Measurements from ENCODE around the gene COL13A1. TPM values are rescaled to one million over a fixed set of nuclear protein-coding genes. Genes with fewer than 3 reads are reported as not detected.

The COL13A1 gene
- total RNA-seq, 3 donors from 2014 or later (not counting 1 experiment from before 2014, with no cell fraction given): 5.2 to 22.0 (median 10.3) TPM

DNA sequence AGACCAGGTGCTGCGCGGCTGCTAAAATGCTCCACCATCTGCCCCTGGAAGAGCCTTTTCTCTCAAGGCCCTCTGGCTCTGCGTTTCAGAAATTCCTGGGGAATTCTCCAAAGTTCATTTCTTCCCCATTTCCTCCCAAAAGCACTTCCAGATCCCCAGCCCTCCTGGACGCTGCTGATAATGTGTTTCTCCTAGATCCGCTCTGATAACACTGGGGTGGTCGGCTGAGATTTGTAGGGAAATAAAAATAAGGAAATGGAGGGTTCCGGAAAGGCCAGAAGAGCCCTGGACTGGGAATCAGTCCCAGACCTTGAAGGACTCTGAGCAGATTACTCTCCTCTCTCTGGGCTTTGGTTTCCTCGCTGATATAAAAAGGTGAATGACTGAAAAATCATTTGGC, 28.1 kb downstream of the COL13A1 start:
- no peaks in the 10 kb centered on the region for H3K9me3 Mint-ChIP-seq

DNA sequence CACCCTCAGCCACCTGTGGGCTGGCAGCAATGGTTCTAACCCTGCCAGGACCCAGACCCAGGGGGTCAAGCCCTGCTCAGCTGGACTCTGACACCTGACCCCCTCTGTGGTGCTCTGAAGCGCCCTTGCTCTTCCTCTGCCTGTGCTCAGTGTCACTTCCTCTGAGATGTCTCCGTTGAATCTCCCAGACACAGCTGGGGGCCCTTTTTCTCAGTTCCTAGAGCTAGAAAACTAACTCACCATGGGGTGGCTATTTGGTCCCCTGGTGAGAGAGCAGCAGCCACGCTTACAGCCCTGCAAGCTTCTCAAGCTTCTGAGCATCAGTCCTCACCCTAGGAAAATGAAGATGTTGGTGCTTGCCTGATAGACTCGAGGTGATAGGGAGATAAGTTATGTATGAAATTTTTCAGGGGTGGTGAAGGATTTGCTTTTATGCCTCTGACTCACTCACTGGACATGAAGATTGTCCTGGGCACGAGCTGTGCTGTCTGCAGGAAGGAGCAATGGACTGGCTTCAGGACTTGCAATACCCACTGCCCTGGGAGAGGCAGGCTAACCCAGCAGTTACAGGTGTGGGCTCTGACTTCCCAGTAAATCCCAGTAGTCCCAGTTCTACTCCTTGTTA, 29.6 kb downstream of the COL13A1 start:
- 51% methylated on average over 5 of the region's 5 CpGs for WGBS (ENCODE audit: insufficient coverage)

More for the DNA sequence above, 28.1 kb downstream of the COL13A1 start:
- no peak for TF ChIP-seq CTCF (IDR thresholded peaks at IDR 0.05)
- intact Hi-C loops (cut with micrococcal nuclease): no loop called here
- DNase-seq (no peak), ATAC-seq (no peak)
- H3K4me3 ChIP-seq (ENCODE audit: low read length): no peak overlapping the region
- H3K27ac ChIP-seq (ENCODE audit: low read length): no peak overlapping the region
- no peaks in the 10 kb centered on the region for H3K36me3 ChIP-seq (ENCODE audit: control insufficient read depth, insufficient read depth, low read length)
- no peaks in the 10 kb centered on the region for H3K9me3 ChIP-seq (ENCODE audit: control insufficient read depth, insufficient read depth, low read length)
- WGBS (ENCODE audit: insufficient coverage): 76% methylated on average over 8 of the region's 8 CpGs
- Mint-ChIP-seq H3K27ac (no peak overlapping the region), H3K36me3 (no peaks in the 10 kb centered on the region), H3K4me1 (peaks cover 68 to 84% of the 10 kb centered on the region in 2 donors), H3K4me3 (no peak overlapping the region), H3K27me3 (ENCODE audit: low read depth in 2 of 2) (peaks cover 0 to 4% of the 10 kb centered on the region in 2 donors)
- no peaks in the 10 kb centered on the region for H3K27me3 ChIP-seq (ENCODE audit: control insufficient read depth, insufficient read depth, low read length)
- H3K4me1 ChIP-seq (ENCODE audit: control insufficient read depth, insufficient read depth, low read length): peaks cover 41% of the 10 kb centered on the region

GRCh38 chr10:69835233-69835632, 33.5 kb downstream of the COL13A1 start:
- Histone ChIP-seq H3K36me3 (ENCODE audit: control insufficient read depth, insufficient read depth, low read length) (no peaks in the 10 kb centered on the region), H3K4me1 (ENCODE audit: control insufficient read depth, insufficient read depth, low read length) (peaks cover 29% of the 10 kb centered on the region), H3K9me3 (ENCODE audit: control insufficient read depth, insufficient read depth, low read length) (no peaks in the 10 kb centered on the region), H3K27me3 (ENCODE audit: control insufficient read depth, insufficient read depth, low read length) (no peaks in the 10 kb centered on the region), H3K4me3 (ENCODE audit: low read length) (no peak overlapping the region), H3K27ac (ENCODE audit: low read length) (no peak overlapping the region)
- no peak for TF ChIP-seq CTCF (IDR thresholded peaks at IDR 0.05)
- H3K27me3 Mint-ChIP-seq (ENCODE audit: low read depth in 2 of 2): no peaks in the 10 kb centered on the region
- intact Hi-C loops (cut with micrococcal nuclease): loop anchor here (5.0 kb wide), 1 partner anchor 33 kb away; the partner anchor contains the start of gene COL13A1
- H3K36me3 Mint-ChIP-seq: no peaks in the 10 kb centered on the region
- H3K9me3 Mint-ChIP-seq: no peaks in the 10 kb centered on the region
- DNase-seq (no peak), ATAC-seq (no peak)
- WGBS (ENCODE audit: insufficient coverage): 72% methylated on average over 6 of the region's 6 CpGs
- H3K27ac Mint-ChIP-seq: no peak overlapping the region
- H3K4me1 Mint-ChIP-seq: peaks cover 43 to 75% of the 10 kb centered on the region in 2 donors
- H3K4me3 Mint-ChIP-seq: no peak overlapping the region

More for the DNA sequence above, 29.6 kb downstream of the COL13A1 start:
- ATAC-seq: peak in 2 of 3 donors; percentile 44 to 54
- no peak for DNase-seq
- Mint-ChIP-seq H3K4me3 (no peak overlapping the region), H3K27ac (peak overlapping the region in 1 of 2 donors; percentile 33), H3K4me1 (peaks cover 56 to 82% of the 10 kb centered on the region in 2 donors), H3K9me3 (no peaks in the 10 kb centered on the region), H3K27me3 (ENCODE audit: low read depth in 2 of 2) (peaks cover 0 to 4% of the 10 kb centered on the region in 2 donors), H3K36me3 (no peaks in the 10 kb centered on the region)
- Histone ChIP-seq H3K9me3 (ENCODE audit: control insufficient read depth, insufficient read depth, low read length) (no peaks in the 10 kb centered on the region), H3K36me3 (ENCODE audit: control insufficient read depth, insufficient read depth, low read length) (no peaks in the 10 kb centered on the region), H3K4me1 (ENCODE audit: control insufficient read depth, insufficient read depth, low read length) (peaks cover 36% of the 10 kb centered on the region), H3K27me3 (ENCODE audit: control insufficient read depth, insufficient read depth, low read length) (no peaks in the 10 kb centered on the region), H3K27ac (ENCODE audit: low read length) (no peak overlapping the region), H3K4me3 (ENCODE audit: low read length) (no peak overlapping the region)
- no peak for TF ChIP-seq CTCF (IDR thresholded peaks at IDR 0.05)
- intact Hi-C loops (cut with micrococcal nuclease): no loop called here

Data from natural killer cell (primary cell).